Uterus (tissue), 4 donors: ENCODE data around the gene ECE2. TPM values are rescaled to one million over a fixed set of nuclear protein-coding genes. Genes with fewer than 3 reads are reported as not detected.

ENCODE experiments used
- DNase-seq, 2 donors: peaks; one replicate each; pipeline ENCODE4 v3.0.0-alpha.2; 2019 to 2020
- H3K27ac ChIP-seq, 2 donors: fragments of 200-600 bp; sonication (generic); 1 replicate in 1 of 2; 2 replicates in 1 of 2; pipeline ENCODE4 v1.5.1; 2016 to 2018
- H3K27me3 ChIP-seq, 2 donors: fragments of 200-600 bp; sonication (generic); one replicate each; pipeline ENCODE4 v1.5.1; 2018 to 2019; ENCODE audit warnings: control low read depth in 1 of 2
- H3K36me3 ChIP-seq, 2 donors: fragments of 200-600 bp; sonication (generic); one replicate each; pipeline ENCODE4 v1.5.1; 2019; ENCODE audit warnings: control low read depth in 1 of 2
- H3K4me1 ChIP-seq, 2 donors: fragments of 200-600 bp; sonication (generic); one replicate each; pipeline ENCODE4 v1.5.1; 2018 to 2019; ENCODE audit warnings: control low read depth in 1 of 2
- H3K4me3 ChIP-seq, 2 donors: fragments of 200-600 bp; sonication (generic); 1 replicate in 1 of 2; 2 replicates in 1 of 2; pipeline ENCODE4 v1.5.1; 2018 to 2019; ENCODE audit warnings: mild to moderate bottlenecking in 1 of 2
- H3K9me3 ChIP-seq, 2 donors: fragments of 200-600 bp; sonication (generic); one replicate each; pipeline ENCODE4 v1.5.1; 2019; ENCODE audit warnings: control low read depth in 1 of 2
- CTCF ChIP-seq, 4 experiments: fragments of 200-600 bp in 2 of 4; fragments of 450-650 bp in 2 of 4; sonication (generic) in 2 of 4; IDR thresholded peaks; one replicate each; pipeline ENCODE4 v1.5.1; 2016 to 2019; ENCODE audit warnings: antibody characterized with exemption in 4 of 4, mild to moderate bottlenecking in 2 of 4, moderate library complexity in 1 of 4
- POLR2A ChIP-seq, 2 donors: fragments of 450-650 bp; IDR thresholded peaks; one replicate each; pipeline ENCODE4 v1.6.1; 2016; ENCODE audit warnings: antibody characterized with exemption in 2 of 2, mild to moderate bottlenecking in 1 of 2, moderate library complexity in 1 of 2
- intact Hi-C: fragments of 100-400 bp; cut with DNase I; formaldehyde crosslinking; loops from one replicate; pipeline ENCODE4 v1.15.1; 2023; ENCODE audit warnings: low total_unique reads
- total RNA-seq, 4 donors: library from RNA; depleted of rRNA in 3 of 4; stranded (reverse); fragments of >200 nt in 3 of 4; gene quantifications; one replicate each; pipeline versions ENCODE4 v1.1.0 to v1.2.4, GENCODE V29; 2014 to 2023
- donor health status: DM: yes; HTN: yes; CAD: no.

ECE2 gene
- total RNA-seq, 4 donors from 2014 or later: not detected

DNA sequence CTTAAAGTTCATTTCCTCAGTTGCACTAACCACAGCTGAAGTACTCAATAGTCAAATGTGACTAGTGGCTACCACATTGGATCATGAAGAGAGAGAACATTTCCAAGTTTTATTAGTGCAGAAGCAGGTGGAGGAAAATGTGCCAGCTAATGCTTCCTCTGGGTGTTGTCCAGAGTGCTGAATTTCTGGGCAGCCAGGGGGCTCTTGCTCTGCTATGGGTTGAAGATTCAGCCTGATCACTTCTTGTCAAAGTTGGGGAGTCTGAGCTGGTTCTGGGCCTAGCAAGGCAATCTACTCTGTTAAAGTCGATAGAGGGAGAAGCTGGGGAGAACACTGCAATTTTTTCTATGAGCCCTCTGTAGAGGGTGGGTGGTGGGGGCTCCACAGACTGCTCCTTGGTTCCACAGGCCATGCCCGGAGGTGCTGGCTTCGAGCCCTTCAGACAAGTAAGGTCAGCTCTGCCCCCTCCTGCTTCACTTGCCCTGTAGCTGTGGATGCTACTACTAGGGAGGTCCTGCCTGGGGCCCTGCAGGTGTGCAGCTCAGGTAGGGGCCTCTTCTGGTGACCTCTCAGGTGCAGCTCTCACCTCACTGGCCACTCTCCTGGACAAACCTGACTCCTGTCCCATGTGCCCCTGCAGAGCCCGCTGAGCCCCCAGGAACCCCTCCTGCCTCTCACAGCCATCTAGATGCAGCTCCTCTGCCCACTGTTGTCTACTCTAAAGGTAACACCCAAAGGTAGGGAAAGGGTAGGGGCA is 35.3 kb upstream of the ECE2 start:
- Histone ChIP-seq H3K9me3 (no peaks in the 10 kb centered on the region), H3K27ac (no peak overlapping the region), H3K36me3 (no peaks in the 10 kb centered on the region), H3K4me3 (no peak overlapping the region), H3K27me3 (no peaks in the 10 kb centered on the region), H3K4me1 (no peaks in the 10 kb centered on the region)
- no peak for DNase-seq
- intact Hi-C loops: no loop called here
- no peak for TF ChIP-seq POLR2A (IDR thresholded peaks at IDR 0.05)
- TF ChIP-seq CTCF (IDR thresholded peaks at IDR 0.05): no peak

GRCh38 chr3:184241141-184241446 is 34.7 kb upstream of the ECE2 start:
- intact Hi-C loops: no loop called here
- no peaks in the 10 kb centered on the region for H3K4me1 ChIP-seq
- H3K27me3 ChIP-seq: no peaks in the 10 kb centered on the region
- no peaks in the 10 kb centered on the region for H3K9me3 ChIP-seq
- H3K27ac ChIP-seq: no peak overlapping the region
- DNase-seq: no peak
- TF ChIP-seq CTCF (IDR thresholded peaks at IDR 0.05) (no peak), POLR2A (IDR thresholded peaks at IDR 0.05) (no peak)
- no peaks in the 10 kb centered on the region for H3K36me3 ChIP-seq
- no peak overlapping the region for H3K4me3 ChIP-seq

GRCh38 chr3:184241447-184242296 is 34.1 kb upstream of the ECE2 start:
- intact Hi-C loops: no loop called here
- no peak for DNase-seq
- Histone ChIP-seq H3K4me1 (no peaks in the 10 kb centered on the region), H3K27ac (no peak overlapping the region), H3K36me3 (no peaks in the 10 kb centered on the region), H3K27me3 (no peaks in the 10 kb centered on the region), H3K9me3 (no peaks in the 10 kb centered on the region), H3K4me3 (no peak overlapping the region)
- TF ChIP-seq POLR2A (IDR thresholded peaks at IDR 0.05) (no peak), CTCF (IDR thresholded peaks at IDR 0.05) (peak in 3 of 4 experiments; percentile 19 to 42 (median 24))

- intact Hi-C loops: no loop called here
- Histone ChIP-seq H3K4me3 (no peak overlapping the region), H3K36me3 (no peaks in the 10 kb centered on the region), H3K4me1 (no peaks in the 10 kb centered on the region), H3K27me3 (no peaks in the 10 kb centered on the region), H3K9me3 (no peaks in the 10 kb centered on the region), H3K27ac (no peak overlapping the region)
- DNase-seq: no peak
- TF ChIP-seq POLR2A (IDR thresholded peaks at IDR 0.05) (no peak), CTCF (IDR thresholded peaks at IDR 0.05) (no peak)
These were observed 33.5 kb upstream of the ECE2 start for GRCh38 chr3:184242297-184242685.
